ENCODE measurements around the gene RAB31. TPM values are rescaled to one million over a fixed set of nuclear protein-coding genes. Genes with fewer than 3 reads are reported as not detected.

Gene RAB31
- polyA plus RNA-seq, 1 donor from 2014 or later = 16.3 TPM

GRCh38 chr18:9685615-9685890 lies 22.5 kb upstream of the RAB31 start:
- Histone ChIP-seq H3K9me2 (ENCODE audit: insufficient read depth, low read length) (no peaks in the 10 kb centered on the region), H3K9me3 (ENCODE audit: low read length) (no peaks in the 10 kb centered on the region), H3K27me3 (ENCODE audit: insufficient read depth, low read depth, low read length) (no peaks in the 10 kb centered on the region), H3K79me2 (replicated peaks; ENCODE audit: insufficient read depth, low read length) (no peaks in the 10 kb centered on the region), H3K9ac (ENCODE audit: low read length) (no peak overlapping the region), H4K20me1 (ENCODE audit: insufficient read depth) (no peaks in the 10 kb centered on the region), H3K4me2 (ENCODE audit: low read length) (no peak overlapping the region), H2AFZ (ENCODE audit: low read depth, low read length) (no peak overlapping the region), H3K4me3 (ENCODE audit: low read length) (no peak overlapping the region), H3K27ac (ENCODE audit: low read length) (no peak overlapping the region), H3F3A (ENCODE audit: insufficient read depth, low read length, poor library complexity, severe bottlenecking) (no peaks in the 10 kb centered on the region), H3K36me3 (ENCODE audit: insufficient read depth, low read length) (no peaks in the 10 kb centered on the region)
- TF ChIP-seq REST (IDR thresholded peaks at IDR 0.05; ENCODE audit: borderline replicate concordance) (no peak), MXI1 (conservative IDR thresholded peaks at IDR 0.05; ENCODE audit: poor library complexity, severe bottlenecking) (no peak), SMC3 (conservative IDR thresholded peaks at IDR 0.05; ENCODE audit: poor library complexity) (no peak), EZH2 (IDR thresholded peaks at IDR 0.05; ENCODE audit: borderline replicate concordance, insufficient read depth, low read length, poor library complexity, severe bottlenecking) (no peak), EP300 (conservative IDR thresholded peaks at IDR 0.05; ENCODE audit: poor library complexity, severe bottlenecking) (no peak), RAD21 (conservative IDR thresholded peaks at IDR 0.05) (no peak), POLR2AphosphoS5 (IDR thresholded peaks at IDR 0.05) (no peak), TAF1 (IDR thresholded peaks at IDR 0.05; ENCODE audit: low read depth) (no peak), CTCF (IDR thresholded peaks at IDR 0.05; ENCODE audit: poor library complexity, severe bottlenecking) (no peak)

- Histone ChIP-seq H3K9me3 (ENCODE audit: low read length) (no peaks in the 10 kb centered on the region), H3K9me2 (ENCODE audit: insufficient read depth, low read length) (no peaks in the 10 kb centered on the region), H3F3A (ENCODE audit: insufficient read depth, low read length, poor library complexity, severe bottlenecking) (no peaks in the 10 kb centered on the region), H3K9ac (ENCODE audit: low read length) (no peak overlapping the region), H3K79me2 (replicated peaks; ENCODE audit: insufficient read depth, low read length) (no peaks in the 10 kb centered on the region), H3K36me3 (ENCODE audit: insufficient read depth, low read length) (no peaks in the 10 kb centered on the region), H3K27me3 (ENCODE audit: insufficient read depth, low read depth, low read length) (no peaks in the 10 kb centered on the region), H4K20me1 (ENCODE audit: insufficient read depth) (no peaks in the 10 kb centered on the region), H3K4me3 (ENCODE audit: low read length) (no peak overlapping the region), H3K4me2 (ENCODE audit: low read length) (no peak overlapping the region), H2AFZ (ENCODE audit: low read depth, low read length) (no peak overlapping the region), H3K27ac (ENCODE audit: low read length) (no peak overlapping the region)
- TF ChIP-seq REST (IDR thresholded peaks at IDR 0.05; ENCODE audit: borderline replicate concordance) (no peak), POLR2AphosphoS5 (IDR thresholded peaks at IDR 0.05) (no peak), MXI1 (conservative IDR thresholded peaks at IDR 0.05; ENCODE audit: poor library complexity, severe bottlenecking) (no peak), RAD21 (conservative IDR thresholded peaks at IDR 0.05) (no peak), EZH2 (IDR thresholded peaks at IDR 0.05; ENCODE audit: borderline replicate concordance, insufficient read depth, low read length, poor library complexity, severe bottlenecking) (no peak), TAF1 (IDR thresholded peaks at IDR 0.05; ENCODE audit: low read depth) (no peak), CTCF (IDR thresholded peaks at IDR 0.05; ENCODE audit: poor library complexity, severe bottlenecking) (no peak), EP300 (conservative IDR thresholded peaks at IDR 0.05; ENCODE audit: poor library complexity, severe bottlenecking) (no peak), SMC3 (conservative IDR thresholded peaks at IDR 0.05; ENCODE audit: poor library complexity) (no peak)
Measured at GRCh38 chr18:9688036-9688741, 19.9 kb upstream of the RAB31 start.

Measured in neural cell (in vitro differentiated cells).